HepG2 (cell line): ENCODE results near the gene TACC2. TPM values are rescaled to one million over a fixed set of nuclear protein-coding genes. Genes with fewer than 3 reads are reported as not detected.

Experiments
- ATAC-seq: fragments of 200-7000 bp; cut with Tn5 transposase; 3 replicates; pipeline ENCODE4 v1.9.1; 2020; ENCODE audit warnings: mild to moderate bottlenecking, moderate library complexity
- BruUV-seq: library from RNA; stranded (reverse); fragments of 400-500 nt; replicated peaks from 2 replicates; lab custom pipeline; 2021; lab: Mats Ljungman, UMichigan
- CTCF ChIA-PET: fragments of 300-600 bp; formaldehyde crosslinking; extraction: SDS; loops from one replicate; lab custom pipeline; 2021; ENCODE audit warnings: low total read pairs, inconsistent platforms, low intra/inter-chr PET ratio; lab: Yijun Ruan, JAX
- POLR2A ChIA-PET: fragments of 350-600 bp; sonication (Branson Sonifier 250); formaldehyde crosslinking; loops from one replicate; lab custom pipeline; 2020; ENCODE audit warnings: antibody characterized with exemption, inconsistent platforms; lab: Yijun Ruan, JAX
- DNase-seq: peaks from one replicate; pipeline ENCODE4 v3.0.0-alpha.2; 2015; ENCODE audit warnings: low spot score
- FAIRE-seq: peaks from 3 replicates; lab custom pipeline; 2011; peaks lifted over from hg19 to GRCh38; lab: Jason Lieb, UNC
- H2AFZ ChIP-seq: one replicate; pipeline ENCODE4 v1.6.1; 2011; ENCODE audit warnings: low read length, inconsistent platforms
- H3K27ac ChIP-seq: fragments of 300-600 bp; 3 replicates; pipeline ENCODE4 v1.8.0; 2011; ENCODE audit warnings: mixed run types, mild to moderate bottlenecking, mixed read lengths, low read length, inconsistent platforms; ENCODE audit not compliant: insufficient read depth; ENCODE audit errors: extremely low read length
- H3K27me3 ChIP-seq, 2 experiments: fragments of 200-600 bp in 1 of 2; 2 replicates in 1 of 2; 3 replicates in 1 of 2; pipeline versions ENCODE4 v1.6.0 to v1.8.0; 2011; ENCODE audit warnings: low read length in 2 of 2, mild to moderate bottlenecking in 2 of 2, moderate library complexity in 2 of 2, inconsistent platforms in 1 of 2; ENCODE audit not compliant: insufficient read depth in 2 of 2, control insufficient read depth in 1 of 2
- H3K36me3 ChIP-seq, 2 experiments: fragments of 200-600 bp in 1 of 2; replicated peaks in 1 of 2; 2 replicates in 1 of 2; 3 replicates in 1 of 2; pipeline versions ENCODE4 v1.5.1 to v1.8.0; 2011; ENCODE audit warnings: low read length in 2 of 2, inconsistent platforms in 1 of 2; ENCODE audit not compliant: insufficient read depth in 2 of 2, control insufficient read depth in 1 of 2
- H3K4me1 ChIP-seq: 2 replicates; pipeline ENCODE4 v1.5.1; 2012; ENCODE audit warnings: low read length, inconsistent platforms; ENCODE audit not compliant: insufficient read depth
- H3K4me2 ChIP-seq: 2 replicates; pipeline ENCODE4 v1.6.0; 2011; ENCODE audit warnings: low read depth, low read length, inconsistent platforms
- H3K4me3 ChIP-seq, 3 experiments: fragments of 200-600 bp in 1 of 3; sonication (generic), shearing (Covaris generic) in 1 of 3; replicated peaks in 1 of 3; 2 replicates each; pipeline ENCODE4 v1.5.1; 2011 to 2016; ENCODE audit warnings: low read length in 3 of 3, inconsistent platforms in 2 of 3, low read depth in 2 of 3, mild to moderate bottlenecking in 2 of 3, control low read depth in 1 of 3, mixed read lengths in 1 of 3; ENCODE audit not compliant: insufficient read depth in 1 of 3
- H3K79me2 ChIP-seq: one replicate; pipeline ENCODE4 v1.6.1; 2011; ENCODE audit warnings: low read length, inconsistent platforms; ENCODE audit not compliant: insufficient read depth
- H3K9ac ChIP-seq: 2 replicates; pipeline ENCODE4 v1.6.0; 2011; ENCODE audit warnings: mild to moderate bottlenecking, low read depth, low read length, inconsistent platforms; ENCODE audit not compliant: insufficient read depth
- H3K9me3 ChIP-seq: 2 replicates; pipeline ENCODE4 v1.5.1; 2012; ENCODE audit warnings: mild to moderate bottlenecking, low read length
- H4K20me1 ChIP-seq: 2 replicates; pipeline ENCODE4 v1.6.0; 2011; ENCODE audit warnings: inconsistent platforms, mild to moderate bottlenecking, low read length, moderate library complexity; ENCODE audit not compliant: insufficient read depth
- HOXA3 ChIP-seq: sonication (generic); formaldehyde crosslinking; IDR thresholded peaks from 2 replicates; pipeline ENCODE4 v1.5.0; 2020; ENCODE audit warnings: missing genetic modification reagents
- KDM1A ChIP-seq: IDR thresholded peaks from 2 replicates; pipeline ENCODE4 v1.6.1; 2016; ENCODE audit warnings: missing compliant biosample characterization
- MAFF ChIP-seq: IDR thresholded peaks from 2 replicates; pipeline ENCODE4 v1.6.1; 2011; ENCODE audit warnings: low read depth, low read length, improper control_type of control experiment
- MATR3 ChIP-seq: sonication (generic); formaldehyde crosslinking; IDR thresholded peaks from 2 replicates; pipeline ENCODE4 v1.4.0; 2020; ENCODE audit warnings: missing genetic modification reagents
- NCOR1 ChIP-seq: fragments of 200-600 bp; sonication (generic); IDR thresholded peaks from 2 replicates; pipeline ENCODE4 v1.7.0; 2017; ENCODE audit warnings: antibody characterized with exemption, low read length, borderline replicate concordance
- NR2C2 ChIP-seq: sonication (generic); formaldehyde crosslinking; IDR thresholded peaks from 2 replicates; pipeline ENCODE4 v1.4.0; 2020; ENCODE audit warnings: missing genetic modification reagents, mild to moderate bottlenecking, moderate library complexity, borderline replicate concordance
- ZNF235 ChIP-seq: sonication (generic); formaldehyde crosslinking; IDR thresholded peaks from 2 replicates; pipeline ENCODE4 v1.8.1; 2023; ENCODE audit warnings: mild to moderate bottlenecking, missing genetic modification reagents, borderline replicate concordance
- ZNF616 ChIP-seq: sonication (generic); formaldehyde crosslinking; IDR thresholded peaks from 2 replicates; pipeline ENCODE4 v1.5.0; 2020; ENCODE audit warnings: low read depth, mild to moderate bottlenecking, missing genetic modification reagents
- ZNF816 ChIP-seq: sonication (generic); formaldehyde crosslinking; IDR thresholded peaks from 2 replicates; pipeline ENCODE4 v1.8.0; 2022; ENCODE audit warnings: missing genetic modification reagents, mild to moderate bottlenecking, borderline replicate concordance
- WGBS: methylation state at CpG from one replicate; pipeline ENCODE4 v1.1.6; 2017; ENCODE audit warnings: low lambda C conversion rate; 5-methylcytosine and 5-hydroxymethylcytosine counted together
- in situ Hi-C: cut with HindIII; loops from 2 replicates; pipeline ENCODE4 v1.10.0; 2017; ENCODE audit warnings: low pct_unique_long_range_greater_than_20kb; ENCODE audit not compliant: extremely low pct_ligation_motif_present
- intact Hi-C: fragments of 100-400 bp; cut with micrococcal nuclease; formaldehyde crosslinking; loops from one replicate; pipeline ENCODE4 v1.10.0; 2022; ENCODE audit not compliant: unreplicated experiment
- polyA plus RNA-seq, 8 experiments: library from polyadenylated mRNA; depleted of rRNA in 3 of 8; stranded (reverse) in 7 of 8; unstranded in 1 of 8; fragments of >200 nt; fragmentation: Illumina TruSeq in 4 of 8; extraction: Trizol in 4 of 8; gene quantifications; 2 replicates each; pipeline versions ENCODE4 v1.2.1 to v1.2.3, GENCODE V29; 2011 to 2016; ENCODE audit warnings: low read depth in 4 of 8, missing spikeins in 1 of 8, mixed read lengths in 1 of 8; ENCODE audit not compliant: insufficient read depth in 1 of 8
- total RNA-seq, 5 experiments: library from RNA; depleted of rRNA; stranded (reverse); fragments of >200 nt; fragmentation: Illumina TruSeq; extraction: Trizol; gene quantifications; 2 replicates each; pipeline ENCODE4 v1.2.3, GENCODE V29; 2016; ENCODE audit warnings: low read depth in 1 of 5
- TF ChIP-seq, protein P1 (sequence below): sonication (generic); formaldehyde crosslinking; IDR thresholded peaks from 2 replicates; pipeline ENCODE4 v1.8.0; 2022; ENCODE audit warnings: mild to moderate bottlenecking, missing genetic modification reagents
- TF ChIP-seq, protein P2 (sequence below): sonication (generic); formaldehyde crosslinking; IDR thresholded peaks from 2 replicates; pipeline ENCODE4 v1.5.0; 2020; ENCODE audit warnings: missing genetic modification reagents
- TF ChIP-seq, protein P3 (sequence below): sonication (generic); formaldehyde crosslinking; IDR thresholded peaks from 2 replicates; pipeline ENCODE4 v1.5.0; 2020; ENCODE audit warnings: mild to moderate bottlenecking, missing genetic modification reagents
- TF ChIP-seq, protein P4 (sequence below): sonication (generic); formaldehyde crosslinking; IDR thresholded peaks from 2 replicates; pipeline ENCODE4 v1.4.0; 2020; ENCODE audit warnings: mild to moderate bottlenecking, missing genetic modification reagents, borderline replicate concordance

Gene TACC2
- total and polyA plus RNA-seq, 2 of the 13 experiments (the other 11 are each of a cell fraction or from before 2014, with no cell fraction given) = 11.8 to 16.0 TPM

DNA sequence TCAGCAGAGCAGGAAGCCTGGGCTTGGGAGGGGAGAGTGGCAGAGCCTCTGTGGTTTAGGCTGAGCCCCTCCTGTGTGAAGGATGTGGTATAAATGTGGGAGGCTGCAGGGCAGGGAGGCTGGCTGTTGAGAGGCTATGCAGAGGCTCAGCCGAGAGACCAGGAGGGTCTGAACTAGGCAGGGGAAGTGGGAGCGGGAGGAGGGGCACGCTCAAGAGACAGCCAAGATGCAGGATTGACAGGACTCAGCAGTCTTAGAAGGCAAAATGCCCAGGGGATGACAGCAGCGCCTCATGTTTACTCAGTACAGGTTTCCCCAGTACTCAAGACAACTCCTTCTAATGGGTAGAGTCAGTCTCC lies 306.5 kb downstream of the TACC2 start:
- ChIA-PET POLR2A (no interaction called here), CTCF (no interaction called here)
- H3K36me3 ChIP-seq = no peaks in the 10 kb centered on the region
- no peak for FAIRE-seq
- peaks cover 3 to 41% of the 10 kb centered on the region in 2 experiments; a peak in 4 of 5 replicates for H3K27me3 ChIP-seq
- no peaks in the 10 kb centered on the region for H4K20me1 ChIP-seq
- no peak overlapping the region for H3K9ac ChIP-seq
- intact Hi-C loops = loop anchor here (5.0 kb wide), 2 partner anchors 97 to 272 kb away; no protein-coding TSS in a partner anchor
- 63% methylated on average over 2 of the region's 4 CpGs for WGBS
- TF ChIP-seq MATR3 (no peak), ZNF616 (CRISPR knock-in tag) (no peak), ZNF816 (no peak), HOXA3 (no peak), KDM1A (CRISPR knock-in tag) (no peak), MAFF (no peak), NCOR1 (no peak), ZNF235 (CRISPR knock-in tag) (no peak), NR2C2 (CRISPR knock-in tag) (no peak)
- TF ChIP-seq, protein P1, sequence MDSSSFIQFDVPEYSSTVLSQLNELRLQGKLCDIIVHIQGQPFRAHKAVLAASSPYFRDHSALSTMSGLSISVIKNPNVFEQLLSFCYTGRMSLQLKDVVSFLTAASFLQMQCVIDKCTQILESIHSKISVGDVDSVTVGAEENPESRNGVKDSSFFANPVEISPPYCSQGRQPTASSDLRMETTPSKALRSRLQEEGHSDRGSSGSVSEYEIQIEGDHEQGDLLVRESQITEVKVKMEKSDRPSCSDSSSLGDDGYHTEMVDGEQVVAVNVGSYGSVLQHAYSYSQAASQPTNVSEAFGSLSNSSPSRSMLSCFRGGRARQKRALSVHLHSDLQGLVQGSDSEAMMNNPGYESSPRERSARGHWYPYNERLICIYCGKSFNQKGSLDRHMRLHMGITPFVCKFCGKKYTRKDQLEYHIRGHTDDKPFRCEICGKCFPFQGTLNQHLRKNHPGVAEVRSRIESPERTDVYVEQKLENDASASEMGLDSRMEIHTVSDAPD (CRISPR knock-in tag) = no peak
- TF ChIP-seq, protein P2, sequence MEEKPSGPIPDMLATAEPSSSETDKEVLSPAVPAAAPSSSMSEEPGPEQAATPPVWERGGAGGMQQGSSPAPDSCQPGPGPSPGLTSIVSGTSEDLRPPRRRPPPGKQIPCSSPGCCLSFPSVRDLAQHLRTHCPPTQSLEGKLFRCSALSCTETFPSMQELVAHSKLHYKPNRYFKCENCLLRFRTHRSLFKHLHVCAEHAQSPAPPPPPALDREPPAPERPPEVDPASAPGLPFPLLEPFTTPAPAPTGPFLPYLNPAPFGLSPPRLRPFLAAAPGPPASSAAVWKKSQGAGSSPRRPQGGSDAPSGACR (CRISPR knock-in tag) = no peak
- TF ChIP-seq, protein P3, sequence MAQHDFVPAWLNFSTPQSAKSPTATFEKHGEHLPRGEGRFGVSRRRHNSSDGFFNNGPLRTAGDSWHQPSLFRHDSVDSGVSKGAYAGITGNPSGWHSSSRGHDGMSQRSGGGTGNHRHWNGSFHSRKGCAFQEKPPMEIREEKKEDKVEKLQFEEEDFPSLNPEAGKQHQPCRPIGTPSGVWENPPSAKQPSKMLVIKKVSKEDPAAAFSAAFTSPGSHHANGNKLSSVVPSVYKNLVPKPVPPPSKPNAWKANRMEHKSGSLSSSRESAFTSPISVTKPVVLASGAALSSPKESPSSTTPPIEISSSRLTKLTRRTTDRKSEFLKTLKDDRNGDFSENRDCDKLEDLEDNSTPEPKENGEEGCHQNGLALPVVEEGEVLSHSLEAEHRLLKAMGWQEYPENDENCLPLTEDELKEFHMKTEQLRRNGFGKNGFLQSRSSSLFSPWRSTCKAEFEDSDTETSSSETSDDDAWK (CRISPR knock-in tag) = no peak
- TF ChIP-seq, protein P4, sequence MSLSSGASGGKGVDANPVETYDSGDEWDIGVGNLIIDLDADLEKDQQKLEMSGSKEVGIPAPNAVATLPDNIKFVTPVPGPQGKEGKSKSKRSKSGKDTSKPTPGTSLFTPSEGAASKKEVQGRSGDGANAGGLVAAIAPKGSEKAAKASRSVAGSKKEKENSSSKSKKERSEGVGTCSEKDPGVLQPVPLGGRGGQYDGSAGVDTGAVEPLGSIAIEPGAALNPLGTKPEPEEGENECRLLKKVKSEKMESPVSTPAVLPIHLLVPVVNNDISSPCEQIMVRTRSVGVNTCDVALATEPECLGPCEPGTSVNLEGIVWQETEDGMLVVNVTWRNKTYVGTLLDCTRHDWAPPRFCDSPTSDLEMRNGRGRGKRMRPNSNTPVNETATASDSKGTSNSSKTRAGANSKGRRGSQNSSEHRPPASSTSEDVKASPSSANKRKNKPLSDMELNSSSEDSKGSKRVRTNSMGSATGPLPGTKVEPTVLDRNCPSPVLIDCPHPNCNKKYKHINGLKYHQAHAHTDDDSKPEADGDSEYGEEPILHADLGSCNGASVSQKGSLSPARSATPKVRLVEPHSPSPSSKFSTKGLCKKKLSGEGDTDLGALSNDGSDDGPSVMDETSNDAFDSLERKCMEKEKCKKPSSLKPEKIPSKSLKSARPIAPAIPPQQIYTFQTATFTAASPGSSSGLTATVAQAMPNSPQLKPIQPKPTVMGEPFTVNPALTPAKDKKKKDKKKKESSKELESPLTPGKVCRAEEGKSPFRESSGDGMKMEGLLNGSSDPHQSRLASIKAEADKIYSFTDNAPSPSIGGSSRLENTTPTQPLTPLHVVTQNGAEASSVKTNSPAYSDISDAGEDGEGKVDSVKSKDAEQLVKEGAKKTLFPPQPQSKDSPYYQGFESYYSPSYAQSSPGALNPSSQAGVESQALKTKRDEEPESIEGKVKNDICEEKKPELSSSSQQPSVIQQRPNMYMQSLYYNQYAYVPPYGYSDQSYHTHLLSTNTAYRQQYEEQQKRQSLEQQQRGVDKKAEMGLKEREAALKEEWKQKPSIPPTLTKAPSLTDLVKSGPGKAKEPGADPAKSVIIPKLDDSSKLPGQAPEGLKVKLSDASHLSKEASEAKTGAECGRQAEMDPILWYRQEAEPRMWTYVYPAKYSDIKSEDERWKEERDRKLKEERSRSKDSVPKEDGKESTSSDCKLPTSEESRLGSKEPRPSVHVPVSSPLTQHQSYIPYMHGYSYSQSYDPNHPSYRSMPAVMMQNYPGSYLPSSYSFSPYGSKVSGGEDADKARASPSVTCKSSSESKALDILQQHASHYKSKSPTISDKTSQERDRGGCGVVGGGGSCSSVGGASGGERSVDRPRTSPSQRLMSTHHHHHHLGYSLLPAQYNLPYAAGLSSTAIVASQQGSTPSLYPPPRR (CRISPR knock-in tag) = no peak
- in situ Hi-C loops = loop anchor here (5.0 to 10.0 kb wide), 3 partner anchors 47 to 409 kb away; no protein-coding TSS in a partner anchor
- no peak overlapping the region for H2AFZ ChIP-seq
- no peak overlapping the region for H3K4me3 ChIP-seq
- H3K79me2 ChIP-seq = no peaks in the 10 kb centered on the region
- BruUV-seq = no TSS peak
- H3K4me2 ChIP-seq = no peak overlapping the region
- no peaks in the 10 kb centered on the region for H3K9me3 ChIP-seq
- DNase-seq = no peak
- no peak for ATAC-seq
- peaks cover 47% of the 10 kb centered on the region for H3K4me1 ChIP-seq
- no peak overlapping the region for H3K27ac ChIP-seq
